Measurements from ENCODE around the gene GPAT3. TPM values are rescaled to one million over a fixed set of nuclear protein-coding genes. Genes with fewer than 3 reads are reported as not detected.

Gene GPAT3
- total RNA-seq (10 to 100 TPM in 6 of 7 donors, 1 to 10 TPM in 1; 9.0 to 23.1 (median 14.9) TPM), polyA plus RNA-seq (10 to 100 TPM; 13.6 to 23.2 TPM)
- long read RNA-seq, donor 1, transcript GPAT3-201 (12 exons, 2,625 nt) = major isoform, 33 of 75 reads
- long read RNA-seq, donor 1, transcript GPAT3-202 (13 exons, 2,631 nt) = minor isoform, 26 of 75 reads
- long read RNA-seq, donor 1, partial matches to known transcripts = 7 of 75 reads
- long read RNA-seq, donor 1, other reads (novel, unspliced or antisense) = 8 of 75 reads
- long read RNA-seq, donor 2 = 0 reads
- long read RNA-seq, donor 3, transcript GPAT3-201 (12 exons, 2,625 nt) = major isoform, 10 of 28 reads
- long read RNA-seq, donor 3, transcript GPAT3-202 (13 exons, 2,631 nt) = major isoform, 10 of 28 reads
- long read RNA-seq, donor 3, partial matches to known transcripts = 0 of 28 reads
- long read RNA-seq, donor 3, other reads (novel, unspliced or antisense) = 7 of 28 reads

DNA sequence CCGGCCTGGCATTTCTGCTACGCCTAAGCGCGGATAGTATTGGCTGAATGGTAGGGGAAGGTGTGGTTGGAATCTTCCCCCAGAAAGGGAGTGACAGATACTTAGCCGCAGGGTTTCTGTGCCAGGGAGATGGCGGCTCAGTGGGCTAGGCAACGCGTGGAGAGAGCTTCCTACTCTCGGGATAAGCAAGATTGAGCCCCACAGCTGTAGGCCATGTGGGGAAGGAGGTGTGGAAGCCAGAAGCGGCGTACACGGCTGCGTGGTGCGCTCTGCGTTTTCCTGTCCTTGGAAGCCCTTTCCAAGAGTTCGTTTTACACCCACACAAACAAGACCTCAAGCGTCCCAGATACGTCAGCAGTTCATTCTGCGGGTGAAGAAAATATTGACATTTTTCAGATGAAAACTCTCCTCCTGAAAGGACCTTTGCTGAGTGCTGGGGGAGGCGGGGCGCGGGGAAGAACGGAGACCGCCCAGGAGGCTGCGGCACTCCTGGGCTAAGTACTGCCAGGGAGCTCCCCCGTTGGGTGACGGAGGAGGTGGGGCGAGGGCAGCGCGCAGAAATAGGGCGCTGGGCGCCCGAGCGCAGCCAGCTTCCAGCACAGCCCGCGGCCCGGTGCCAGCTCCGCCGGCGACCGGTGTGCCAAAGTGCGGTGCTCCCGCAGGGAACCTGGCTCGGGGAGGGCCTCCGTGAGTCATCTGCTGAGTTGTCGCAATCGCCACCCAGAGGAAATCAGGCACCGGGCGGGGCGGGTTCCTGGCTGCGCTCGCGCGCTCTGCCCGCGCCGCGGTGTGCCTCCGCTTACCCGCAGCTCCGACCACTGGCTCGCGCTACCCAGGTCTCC, at the start of gene GPAT3:
GPAT3 (plus strand) TSS at position 589 of the 842 bp plus-strand sequence. CDS start 515 bp downstream, outside the sequence.
- TF ChIP-seq, protein P1, sequence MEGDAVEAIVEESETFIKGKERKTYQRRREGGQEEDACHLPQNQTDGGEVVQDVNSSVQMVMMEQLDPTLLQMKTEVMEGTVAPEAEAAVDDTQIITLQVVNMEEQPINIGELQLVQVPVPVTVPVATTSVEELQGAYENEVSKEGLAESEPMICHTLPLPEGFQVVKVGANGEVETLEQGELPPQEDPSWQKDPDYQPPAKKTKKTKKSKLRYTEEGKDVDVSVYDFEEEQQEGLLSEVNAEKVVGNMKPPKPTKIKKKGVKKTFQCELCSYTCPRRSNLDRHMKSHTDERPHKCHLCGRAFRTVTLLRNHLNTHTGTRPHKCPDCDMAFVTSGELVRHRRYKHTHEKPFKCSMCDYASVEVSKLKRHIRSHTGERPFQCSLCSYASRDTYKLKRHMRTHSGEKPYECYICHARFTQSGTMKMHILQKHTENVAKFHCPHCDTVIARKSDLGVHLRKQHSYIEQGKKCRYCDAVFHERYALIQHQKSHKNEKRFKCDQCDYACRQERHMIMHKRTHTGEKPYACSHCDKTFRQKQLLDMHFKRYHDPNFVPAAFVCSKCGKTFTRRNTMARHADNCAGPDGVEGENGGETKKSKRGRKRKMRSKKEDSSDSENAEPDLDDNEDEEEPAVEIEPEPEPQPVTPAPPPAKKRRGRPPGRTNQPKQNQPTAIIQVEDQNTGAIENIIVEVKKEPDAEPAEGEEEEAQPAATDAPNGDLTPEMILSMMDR (IDR thresholded peaks at IDR 0.05) = no peak
- peak; percentile 54 for TF ChIP-seq POLR2A (IDR thresholded peaks at IDR 0.05)
- Histone ChIP-seq H3K27ac (peak within 1 kb of the TSS; percentile 83 to 88), H3K9me3 (no peaks in the 10 kb centered on the region), H3K27me3 (no peaks in the 10 kb centered on the region), H3K36me3 (no peaks in the 10 kb centered on the region), H3K4me3 (peak within 1 kb of the TSS; percentile 69), H3K4me1 (ENCODE audit: insufficient read depth) (peaks cover 4% of the 10 kb centered on the region)
- WGBS, 3 donors = 0 to 1% (median 0%) methylated on average over 49 to 63 of the region's 63 CpGs
- intact Hi-C loops (cut with DNase I) = loop anchor here in 1 of 4 donors (10.0 kb wide), 1 partner anchor 51 kb away; the partner anchor contains the start of gene ABRAXAS1
- peak; percentile 81 to 88 (median 85) for DNase-seq

- no peak for TF ChIP-seq POLR2A (IDR thresholded peaks at IDR 0.05)
- no peak for TF ChIP-seq EP300 (IDR thresholded peaks at IDR 0.05)
- TF ChIP-seq, protein P1 (IDR thresholded peaks at IDR 0.05) = no peak
- Histone ChIP-seq H3K27ac (no peak overlapping the region), H3K9me3 (no peaks in the 10 kb centered on the region), H3K4me3 (no peak overlapping the region), H3K27me3 (no peaks in the 10 kb centered on the region), H3K4me1 (ENCODE audit: insufficient read depth) (peaks cover 2% of the 10 kb centered on the region), H3K36me3 (no peaks in the 10 kb centered on the region)
- 82 to 86% (median 83%) methylated on average over 3 of the region's 3 CpGs for WGBS, 3 donors
- DNase-seq = no peak
- intact Hi-C loops (cut with DNase I) = loop anchor here in 1 of 4 donors (10.0 kb wide), 1 partner anchor 48 kb away; the partner anchor contains the start of gene GPAT3
Observed at GRCh38 chr4:83486457-83487129, 49.3 kb upstream of the GPAT3 start.

GRCh38 chr4:83489711-83490326, 46.1 kb upstream of the GPAT3 start:
- TF ChIP-seq, protein P1 (IDR thresholded peaks at IDR 0.05) = no peak
- TF ChIP-seq EP300 (IDR thresholded peaks at IDR 0.05) (no peak), POLR2A (IDR thresholded peaks at IDR 0.05) (no peak)
- WGBS, 3 donors = 26 to 27% (median 27%) methylated on average over 1 of the region's 1 CpG
- intact Hi-C loops (cut with DNase I) = loop anchor here in 1 of 4 donors (10.0 kb wide), 1 partner anchor 45 kb away; the partner anchor contains the start of gene GPAT3
- Histone ChIP-seq H3K4me1 (ENCODE audit: insufficient read depth) (no peaks in the 10 kb centered on the region), H3K4me3 (no peak overlapping the region), H3K9me3 (no peaks in the 10 kb centered on the region), H3K27ac (no peak overlapping the region), H3K36me3 (no peaks in the 10 kb centered on the region), H3K27me3 (no peaks in the 10 kb centered on the region)
- no peak for DNase-seq
